ENCODE measurements around the gene ETS1.

GRCh38 chr11:128468111-128468510, 119.2 kb downstream of the ETS1 start:
- TF ChIP-seq CTCF (conservative IDR thresholded peaks at IDR 0.05; ENCODE audit: low read length): no peak
- no peak for TF ChIP-seq EZH2phosphoT487 (IDR thresholded peaks at IDR 0.05; ENCODE audit: borderline replicate concordance, low read depth, low read length)
